GM12878 (cell line): Measurements from ENCODE around the gene DCAF6. TPM values are rescaled to one million over a fixed set of nuclear protein-coding genes. Genes with fewer than 3 reads are reported as not detected.

ENCODE experiments used
- ATAC-seq: fragments of 200-7000 bp; cut with Tn5 transposase; 3 replicates; pipeline ENCODE4 v1.9.1; 2020; ENCODE audit warnings: mild to moderate bottlenecking, moderate library complexity
- BruUV-seq: library from RNA; stranded (reverse); fragments of 400-500 nt; replicated peaks from 2 replicates; lab custom pipeline; 2021; lab: Mats Ljungman, UMichigan
- CTCF ChIA-PET: fragments of 300-600 bp; sonication (Branson Sonifier 250); formaldehyde crosslinking; extraction: SDS; loops from one replicate; lab custom pipeline; 2021; ENCODE audit warnings: inconsistent platforms; lab: Yijun Ruan, JAX
- POLR2A ChIA-PET: fragments of 350-600 bp; formaldehyde crosslinking; extraction: SDS; loops from one replicate; lab custom pipeline; 2021; ENCODE audit warnings: inconsistent platforms; lab: Charles Lee
- RAD21 ChIA-PET: fragments of 300-600 bp; sonication (Branson Sonifier 250); formaldehyde crosslinking; loops from one replicate; lab custom pipeline; 2023; ENCODE audit warnings: antibody characterized with exemption; ENCODE audit not compliant: unreplicated experiment; lab: Charles Lee
- SMC1A ChIA-PET: fragments of 300-600 bp; sonication (Branson Sonifier 250); formaldehyde crosslinking; loops from one replicate; lab custom pipeline; 2023; ENCODE audit not compliant: unreplicated experiment, uncharacterized antibody; lab: Charles Lee
- DNase-seq: peaks from one replicate; pipeline ENCODE4 v3.0.0-alpha.2; 2011; ENCODE audit warnings: low read depth, low spot score
- FAIRE-seq: peaks from 3 replicates; lab custom pipeline; 2011; peaks lifted over from hg19 to GRCh38; lab: Jason Lieb, UNC
- H2AFZ ChIP-seq: 2 replicates; pipeline ENCODE4 v1.6.0; 2011; ENCODE audit warnings: low read depth, low read length, control low read depth; ENCODE audit not compliant: control insufficient read depth
- H3K27ac ChIP-seq: 2 replicates; pipeline ENCODE4 v1.5.1; 2011; ENCODE audit warnings: control low read depth; ENCODE audit not compliant: control insufficient read depth, insufficient read depth
- H3K27me3 ChIP-seq, 2 experiments: replicated peaks in 1 of 2; 2 replicates each; pipeline versions ENCODE4 v1.6.0 to v1.6.1; 2011; ENCODE audit warnings: low read length in 1 of 2; ENCODE audit not compliant: control insufficient read depth in 2 of 2, insufficient read depth in 2 of 2
- H3K36me3 ChIP-seq, 2 experiments: 2 replicates each; pipeline ENCODE4 v1.5.1; 2011; ENCODE audit warnings: low read length in 1 of 2; ENCODE audit not compliant: control insufficient read depth in 2 of 2, insufficient read depth in 2 of 2
- H3K4me1 ChIP-seq: 2 replicates; pipeline ENCODE4 v1.6.1; 2011; ENCODE audit warnings: mild to moderate bottlenecking, low read length, moderate library complexity, mixed read lengths; ENCODE audit not compliant: control insufficient read depth, insufficient read depth
- H3K4me2 ChIP-seq: 2 replicates; pipeline ENCODE4 v1.6.0; 2011; ENCODE audit warnings: control low read depth; ENCODE audit not compliant: control insufficient read depth, insufficient read depth
- H3K4me3 ChIP-seq: fragments of 200-600 bp; sonication (generic); 2 replicates; pipeline ENCODE4 v1.5.1; 2016
- H3K79me2 ChIP-seq: 2 replicates; pipeline ENCODE4 v1.6.0; 2011; ENCODE audit warnings: low read length; ENCODE audit not compliant: control insufficient read depth, insufficient read depth
- H3K9ac ChIP-seq: 2 replicates; pipeline ENCODE4 v1.8.0; 2011; ENCODE audit warnings: low read length, control low read depth, mixed read lengths; ENCODE audit not compliant: control insufficient read depth, insufficient read depth
- H3K9me3 ChIP-seq: replicated peaks from 3 replicates; pipeline ENCODE4 v1.5.1; 2011; ENCODE audit warnings: mild to moderate bottlenecking, low read length; ENCODE audit not compliant: control insufficient read depth, insufficient read depth
- H4K20me1 ChIP-seq: 2 replicates; pipeline ENCODE4 v1.6.0; 2011; ENCODE audit not compliant: control insufficient read depth, insufficient read depth
- ATF7 ChIP-seq: fragments of 450-650 bp; IDR thresholded peaks from 2 replicates; pipeline ENCODE4 v1.6.1; 2016; ENCODE audit warnings: low read depth, mild to moderate bottlenecking
- GATAD2B ChIP-seq: fragments of 450-650 bp; conservative IDR thresholded peaks from 2 replicates; pipeline ENCODE4 v1.6.1; 2017; ENCODE audit warnings: low read depth, mild to moderate bottlenecking, moderate library complexity
- IKZF2 ChIP-seq, 2 experiments: fragments of 450-650 bp; IDR thresholded peaks; 2 replicates each; pipeline ENCODE4 v1.6.1; 2017; ENCODE audit warnings: mild to moderate bottlenecking in 2 of 2, moderate library complexity in 2 of 2
- KAT2A ChIP-seq: conservative IDR thresholded peaks from 2 replicates; pipeline ENCODE4 v1.6.1; 2011; ENCODE audit warnings: low read depth, low read length; ENCODE audit not compliant: control insufficient read depth
- PML ChIP-seq: IDR thresholded peaks from 2 replicates; pipeline ENCODE4 v1.6.1; 2012; ENCODE audit warnings: low read length, inconsistent platforms
- POLR2A ChIP-seq: IDR thresholded peaks from 2 replicates; pipeline ENCODE4 v1.6.1; 2011; ENCODE audit warnings: low read depth, mild to moderate bottlenecking, low read length
- POLR2AphosphoS2 ChIP-seq: IDR thresholded peaks from 2 replicates; pipeline ENCODE4 v1.6.1; 2011; ENCODE audit warnings: low read depth, mild to moderate bottlenecking, low read length, improper control_type of control experiment, moderate library complexity
- SIN3A ChIP-seq: IDR thresholded peaks from 2 replicates; pipeline ENCODE4 v1.6.1; 2012; ENCODE audit warnings: low read depth, low read length, improper control_type of control experiment
- ZNF207 ChIP-seq: fragments of 450-650 bp; IDR thresholded peaks from 2 replicates; pipeline ENCODE4 v1.6.1; 2014; ENCODE audit warnings: antibody characterized with exemption, mild to moderate bottlenecking, borderline replicate concordance
- ZNF274 ChIP-seq: IDR thresholded peaks from one replicate; pipeline ENCODE4 v1.8.0; 2011; ENCODE audit not compliant: insufficient read length, insufficient read depth
- in situ Hi-C: fragments of 300-500 bp; cut with MboI; formaldehyde crosslinking; loops from 9 replicates; pipeline ENCODE4 v1.14.3; 2018; ENCODE audit warnings: mixed read lengths
- intact Hi-C: fragments of 100-400 bp; cut with micrococcal nuclease; formaldehyde crosslinking; loops from one replicate; pipeline ENCODE4 v1.14.2; 2022; ENCODE audit not compliant: unreplicated experiment
- polyA plus RNA-seq, 11 experiments: library from polyadenylated mRNA; depleted of rRNA in 4 of 11; unstranded in 6 of 11; stranded (reverse) in 5 of 11; fragments of >200 nt; fragmentation: Nextera tagmentation in 4 of 11; fragmentation: Illumina TruSeq in 1 of 11; extraction: Ambion mirVana in 4 of 11; extraction: Trizol in 1 of 11; gene quantifications; 1 replicate in 1 of 11; 2 replicates in 10 of 11; pipeline versions ENCODE4 v1.2.1 to v1.2.3, GENCODE V29; 2011 to 2016; ENCODE audit warnings: inconsistent platforms in 2 of 11, missing spikeins in 2 of 11, low read depth in 1 of 11
- total RNA-seq, 4 experiments: library from RNA; depleted of rRNA in 3 of 4; stranded (reverse); fragments of >200 nt in 3 of 4; fragmentation: Illumina TruSeq in 1 of 4; extraction: Trizol in 1 of 4; gene quantifications; 2 replicates each; pipeline versions ENCODE4 v1.2.1 to v1.2.3, GENCODE V29; 2013 to 2021
- TF ChIP-seq, protein P1 (sequence below): IDR thresholded peaks from 2 replicates; pipeline ENCODE4 v1.6.1; 2011; ENCODE audit warnings: borderline replicate concordance, low read depth, mild to moderate bottlenecking, moderate library complexity, mixed read lengths, low read length; ENCODE audit not compliant: insufficient read depth; ENCODE audit errors: extremely low read length
- TF ChIP-seq, protein P2 (sequence below): IDR thresholded peaks from 2 replicates; pipeline ENCODE4 v1.6.1; 2012; ENCODE audit warnings: low read depth, low read length, improper control_type of control experiment
- TF ChIP-seq, protein P3 (sequence below): IDR thresholded peaks from 2 replicates; pipeline ENCODE4 v1.6.1; 2012; ENCODE audit warnings: improper control_type of control experiment, low read depth, low read length; ENCODE audit not compliant: insufficient replicate concordance

Gene DCAF6
- total and polyA plus RNA-seq, 10 of the 15 experiments (the other 5 are each of a cell fraction or from before 2014, with no cell fraction given), result 11.4 to 62.7 (median 33.0) TPM

DNA sequence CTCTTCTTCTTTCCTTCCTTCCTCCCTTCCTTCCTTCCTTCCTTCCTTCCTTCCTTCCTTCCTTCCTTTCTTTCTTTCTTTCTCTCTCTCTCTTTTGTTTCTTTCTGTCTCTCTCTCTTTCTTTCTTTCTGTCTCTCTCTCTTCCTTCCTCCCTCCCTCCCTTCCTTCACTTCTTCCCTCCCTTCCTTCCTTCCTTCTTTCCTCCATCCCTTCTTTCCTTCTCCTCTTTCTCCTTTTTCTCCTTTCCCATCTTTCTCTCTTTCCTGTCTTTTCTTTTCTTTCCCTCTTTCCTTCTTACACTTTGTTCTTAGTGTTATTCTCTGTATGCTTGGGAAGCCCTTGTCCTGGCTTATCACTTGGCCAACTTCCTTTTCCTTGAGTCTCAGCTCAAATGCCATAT is 72.8 kb downstream of the DCAF6 start:
- ChIA-PET SMC1A (interaction anchor here (1.0 to 1.7 kb wide), 3 partner anchors 22 to 38 kb away, joined by 3 to 6 read pairs (median 6); no protein-coding TSS in a partner anchor), CTCF (interaction anchor here (0.7 to 1.0 kb wide), 2 partner anchors 21 to 252 kb away, joined by 3 to 4 read pairs; no protein-coding TSS in a partner anchor), RAD21 (no interaction called here), POLR2A (no interaction called here)
- Histone ChIP-seq H2AFZ (no peak overlapping the region), H3K4me1 (no peaks in the 10 kb centered on the region), H3K9me3 (no peaks in the 10 kb centered on the region), H3K4me2 (no peak overlapping the region), H3K9ac (no peak overlapping the region), H3K36me3 (peaks cover 0 to 5% of the 10 kb centered on the region in 2 experiments; a peak in 2 of 4 replicates), H4K20me1 (no peaks in the 10 kb centered on the region), H3K27ac (no peak overlapping the region), H3K4me3 (no peak overlapping the region), H3K27me3 (no peaks in the 10 kb centered on the region), H3K79me2 (no peaks in the 10 kb centered on the region)
- BruUV-seq, result no TSS peak
- FAIRE-seq, result no peak
- intact Hi-C loops, result no loop called here
- in situ Hi-C loops, result no loop called here
- ATAC-seq, result no peak
- no peak for DNase-seq
- TF ChIP-seq, protein P1, sequence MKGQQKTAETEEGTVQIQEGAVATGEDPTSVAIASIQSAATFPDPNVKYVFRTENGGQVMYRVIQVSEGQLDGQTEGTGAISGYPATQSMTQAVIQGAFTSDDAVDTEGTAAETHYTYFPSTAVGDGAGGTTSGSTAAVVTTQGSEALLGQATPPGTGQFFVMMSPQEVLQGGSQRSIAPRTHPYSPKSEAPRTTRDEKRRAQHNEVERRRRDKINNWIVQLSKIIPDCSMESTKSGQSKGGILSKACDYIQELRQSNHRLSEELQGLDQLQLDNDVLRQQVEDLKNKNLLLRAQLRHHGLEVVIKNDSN, result no peak
- TF ChIP-seq ATF7 (no peak), KAT2A (no peak), IKZF2 (IDR thresholded peaks at IDR 0.05) (no peak), POLR2A (no peak), POLR2AphosphoS2 (no peak), GATAD2B (no peak), PML (no peak), ZNF207 (no peak), SIN3A (no peak), ZNF274 (no peak)
- TF ChIP-seq, protein P2, sequence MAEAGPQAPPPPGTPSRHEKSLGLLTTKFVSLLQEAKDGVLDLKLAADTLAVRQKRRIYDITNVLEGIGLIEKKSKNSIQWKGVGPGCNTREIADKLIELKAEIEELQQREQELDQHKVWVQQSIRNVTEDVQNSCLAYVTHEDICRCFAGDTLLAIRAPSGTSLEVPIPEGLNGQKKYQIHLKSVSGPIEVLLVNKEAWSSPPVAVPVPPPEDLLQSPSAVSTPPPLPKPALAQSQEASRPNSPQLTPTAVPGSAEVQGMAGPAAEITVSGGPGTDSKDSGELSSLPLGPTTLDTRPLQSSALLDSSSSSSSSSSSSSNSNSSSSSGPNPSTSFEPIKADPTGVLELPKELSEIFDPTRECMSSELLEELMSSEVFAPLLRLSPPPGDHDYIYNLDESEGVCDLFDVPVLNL, result no peak
- TF ChIP-seq, protein P3, sequence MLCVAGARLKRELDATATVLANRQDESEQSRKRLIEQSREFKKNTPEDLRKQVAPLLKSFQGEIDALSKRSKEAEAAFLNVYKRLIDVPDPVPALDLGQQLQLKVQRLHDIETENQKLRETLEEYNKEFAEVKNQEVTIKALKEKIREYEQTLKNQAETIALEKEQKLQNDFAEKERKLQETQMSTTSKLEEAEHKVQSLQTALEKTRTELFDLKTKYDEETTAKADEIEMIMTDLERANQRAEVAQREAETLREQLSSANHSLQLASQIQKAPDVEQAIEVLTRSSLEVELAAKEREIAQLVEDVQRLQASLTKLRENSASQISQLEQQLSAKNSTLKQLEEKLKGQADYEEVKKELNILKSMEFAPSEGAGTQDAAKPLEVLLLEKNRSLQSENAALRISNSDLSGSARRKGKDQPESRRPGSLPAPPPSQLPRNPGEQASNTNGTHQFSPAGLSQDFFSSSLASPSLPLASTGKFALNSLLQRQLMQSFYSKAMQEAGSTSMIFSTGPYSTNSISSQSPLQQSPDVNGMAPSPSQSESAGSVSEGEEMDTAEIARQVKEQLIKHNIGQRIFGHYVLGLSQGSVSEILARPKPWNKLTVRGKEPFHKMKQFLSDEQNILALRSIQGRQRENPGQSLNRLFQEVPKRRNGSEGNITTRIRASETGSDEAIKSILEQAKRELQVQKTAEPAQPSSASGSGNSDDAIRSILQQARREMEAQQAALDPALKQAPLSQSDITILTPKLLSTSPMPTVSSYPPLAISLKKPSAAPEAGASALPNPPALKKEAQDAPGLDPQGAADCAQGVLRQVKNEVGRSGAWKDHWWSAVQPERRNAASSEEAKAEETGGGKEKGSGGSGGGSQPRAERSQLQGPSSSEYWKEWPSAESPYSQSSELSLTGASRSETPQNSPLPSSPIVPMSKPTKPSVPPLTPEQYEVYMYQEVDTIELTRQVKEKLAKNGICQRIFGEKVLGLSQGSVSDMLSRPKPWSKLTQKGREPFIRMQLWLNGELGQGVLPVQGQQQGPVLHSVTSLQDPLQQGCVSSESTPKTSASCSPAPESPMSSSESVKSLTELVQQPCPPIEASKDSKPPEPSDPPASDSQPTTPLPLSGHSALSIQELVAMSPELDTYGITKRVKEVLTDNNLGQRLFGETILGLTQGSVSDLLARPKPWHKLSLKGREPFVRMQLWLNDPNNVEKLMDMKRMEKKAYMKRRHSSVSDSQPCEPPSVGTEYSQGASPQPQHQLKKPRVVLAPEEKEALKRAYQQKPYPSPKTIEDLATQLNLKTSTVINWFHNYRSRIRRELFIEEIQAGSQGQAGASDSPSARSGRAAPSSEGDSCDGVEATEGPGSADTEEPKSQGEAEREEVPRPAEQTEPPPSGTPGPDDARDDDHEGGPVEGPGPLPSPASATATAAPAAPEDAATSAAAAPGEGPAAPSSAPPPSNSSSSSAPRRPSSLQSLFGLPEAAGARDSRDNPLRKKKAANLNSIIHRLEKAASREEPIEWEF, result no peak
